Activated CD4-positive, alpha-beta T cell treated with anti-CD3 and anti-CD28 coated beads, Interleukin-10, Interleukin-2, amounts not matched to agents 100 ng/mL and 50 ng/mL, durations not matched to agents 16 hours and 8 hours (primary cell): ENCODE results near the gene G6PC1.

Experiments
- DNase-seq: peaks from one replicate; pipeline ENCODE4 v3.0.0-alpha.2; 2020

G6PC1 gene

DNA sequence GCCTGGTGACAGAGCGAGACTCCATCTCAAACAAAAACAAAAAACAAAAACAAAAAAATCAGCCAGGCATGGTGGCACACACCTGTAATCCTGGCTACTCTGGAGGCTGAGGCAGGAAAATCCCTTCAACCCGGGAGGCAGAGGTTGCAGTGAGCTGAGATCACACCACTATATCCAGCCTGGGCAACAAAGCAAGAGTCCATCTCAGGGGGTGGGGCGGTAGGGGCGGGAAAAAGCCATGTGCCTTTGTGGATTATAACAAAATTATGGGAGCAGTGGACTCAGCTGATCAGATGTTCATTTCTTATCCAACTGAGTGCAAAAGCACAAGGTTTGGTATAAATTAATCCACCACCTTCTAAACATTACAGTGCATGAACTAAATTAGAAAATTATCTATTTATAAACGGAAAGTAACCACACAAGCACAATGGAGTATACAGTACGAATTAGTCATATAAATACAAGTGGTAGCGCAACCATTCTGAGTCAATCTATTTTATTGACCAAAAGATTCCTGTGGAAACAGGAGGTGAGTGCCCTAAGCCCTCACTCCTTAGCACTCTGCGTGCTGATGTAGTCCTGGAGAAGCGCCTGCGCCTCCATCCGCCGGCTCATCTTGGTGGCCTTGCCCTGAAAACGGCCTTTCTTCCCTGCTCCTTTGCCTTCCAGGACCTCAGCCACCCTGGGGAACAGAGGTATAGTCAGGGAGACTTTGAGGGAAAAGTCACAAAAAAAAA, 49.6 kb downstream of the G6PC1 start:
- no peak for DNase-seq
